HG03095 (cell line): ENCODE results near the gene SH3BP2.

Experiments
- ATAC-seq: cut with Tn5 transposase; IDR thresholded peaks from one replicate; pipeline ENCODE4 v1.9.1; 2021; ENCODE audit warnings: moderate library complexity; ENCODE audit not compliant: unreplicated experiment

Gene SH3BP2

GRCh38 chr4:2802618-2803531 lies 10.0 kb downstream of the SH3BP2 start:
- ATAC-seq: no peak

- ATAC-seq: no peak
These were observed 11.0 kb downstream of the SH3BP2 start for GRCh38 chr4:2803624-2804448.

GRCh38 chr4:2804449-2804972 lies 11.6 kb downstream of the SH3BP2 start:
- ATAC-seq: no peak

GRCh38 chr4:2804973-2805501 lies 12.2 kb downstream of the SH3BP2 start:
- ATAC-seq: no peak

GRCh38 chr4:2805712-2806389 lies 13.0 kb downstream of the SH3BP2 start:
- no peak for ATAC-seq

- no peak for ATAC-seq
These were observed 13.8 kb downstream of the SH3BP2 start for GRCh38 chr4:2806390-2807355.

- ATAC-seq: no peak
These were observed 14.7 kb downstream of the SH3BP2 start for GRCh38 chr4:2807571-2807970.

GRCh38 chr4:2808001-2808400 lies 15.1 kb downstream of the SH3BP2 start:
- no peak for ATAC-seq

- no peak for ATAC-seq
These were observed 16.8 kb downstream of the SH3BP2 start for GRCh38 chr4:2809610-2810180.

GRCh38 chr4:2810388-2810787 lies 17.5 kb downstream of the SH3BP2 start:
- ATAC-seq: no peak

- peak; percentile 55 for ATAC-seq
These were observed 19.1 kb downstream of the SH3BP2 start for GRCh38 chr4:2811830-2812611.

- no peak for ATAC-seq
These were observed 19.9 kb downstream of the SH3BP2 start for GRCh38 chr4:2812612-2813354.

- no peak for ATAC-seq
These were observed 20.8 kb downstream of the SH3BP2 start for GRCh38 chr4:2813446-2814405.

- ATAC-seq: no peak
These were observed 21.9 kb downstream of the SH3BP2 start for GRCh38 chr4:2814627-2815270.

GRCh38 chr4:2816401-2816954 lies 23.6 kb downstream of the SH3BP2 start:
- no peak for ATAC-seq

GRCh38 chr4:2817137-2817536 lies 24.3 kb downstream of the SH3BP2 start:
- ATAC-seq: no peak
